SU-DHL-6 (cell line): Measurements from ENCODE around the gene C8A.

Experiments used
- H2AFZ ChIP-seq: fragments of 200-600 bp; sonication (generic); 2 replicates; pipeline ENCODE4 v1.6.1; 2014; ENCODE audit warnings: low read depth, mild to moderate bottlenecking, moderate library complexity, mixed read lengths, antibody characterized with exemption, low read length; ENCODE audit not compliant: severe bottlenecking
- H3F3A ChIP-seq: fragments of 200-600 bp; shearing (Covaris generic); 2 replicates; pipeline ENCODE4 v1.6.0; 2016; ENCODE audit warnings: antibody characterized with exemption, mild to moderate bottlenecking; ENCODE audit not compliant: insufficient read depth
- H3K27ac ChIP-seq: fragments of 200-600 bp; sonication (generic); 2 replicates; pipeline ENCODE4 v1.5.1; 2016; ENCODE audit warnings: low read depth, mild to moderate bottlenecking, low read length, moderate library complexity, mixed read lengths
- H3K27me3 ChIP-seq: fragments of 200-600 bp; sonication (generic), shearing (Covaris generic); 2 replicates; pipeline ENCODE4 v1.6.0; 2014; ENCODE audit warnings: mild to moderate bottlenecking, low read length
- H3K36me3 ChIP-seq: fragments of 200-600 bp; sonication (generic); 2 replicates; pipeline ENCODE4 v1.6.1; 2014; ENCODE audit warnings: mild to moderate bottlenecking, low read length, mixed read lengths
- H3K4me2 ChIP-seq: fragments of 300-600, 200-600 bp; shearing (Covaris generic), sonication (generic); 2 replicates; pipeline ENCODE4 v1.6.0; 2014; ENCODE audit warnings: low read length, low read depth, mild to moderate bottlenecking; ENCODE audit not compliant: poor library complexity, severe bottlenecking
- H3K4me3 ChIP-seq: fragments of 200-600 bp; sonication (generic); 2 replicates; pipeline ENCODE4 v1.5.1; 2014; ENCODE audit warnings: antibody characterized with exemption, low read length, mild to moderate bottlenecking, mixed read lengths; ENCODE audit not compliant: insufficient read depth, poor library complexity, severe bottlenecking
- H3K79me2 ChIP-seq: fragments of 200-600 bp; sonication (generic); 2 replicates; pipeline ENCODE4 v1.6.1; 2014; ENCODE audit warnings: mild to moderate bottlenecking, low read length, moderate library complexity; ENCODE audit not compliant: insufficient read depth
- H3K9ac ChIP-seq: fragments of 200-600 bp; sonication (generic); 2 replicates; pipeline ENCODE4 v1.7.0; 2014; ENCODE audit warnings: mild to moderate bottlenecking, low read length
- H3K9me2 ChIP-seq: fragments of 200-600 bp; sonication (generic); replicated peaks from 2 replicates; pipeline ENCODE4 v1.6.1; 2014; ENCODE audit warnings: low read length; ENCODE audit not compliant: insufficient read depth
- H3K9me3 ChIP-seq: fragments of 200-600 bp; sonication (generic); 2 replicates; pipeline ENCODE4 v1.6.1; 2014; ENCODE audit warnings: low read length, mixed read lengths; ENCODE audit not compliant: insufficient read depth
- H4K20me1 ChIP-seq: fragments of 200-600 bp; sonication (generic); 2 replicates; pipeline ENCODE4 v1.6.1; 2014; ENCODE audit warnings: low read depth, mild to moderate bottlenecking, antibody characterized with exemption, low read length, moderate library complexity, mixed read lengths
- CTCF ChIP-seq: fragments of 200-600 bp; sonication (generic); IDR thresholded peaks from one replicate; pipeline ENCODE4 v1.5.1; 2017; ENCODE audit warnings: antibody characterized with exemption, mild to moderate bottlenecking, low read length, moderate library complexity; ENCODE audit not compliant: insufficient read depth, poor library complexity, severe bottlenecking
- EZH2phosphoT487 ChIP-seq: fragments of 200-600 bp; sonication (generic), shearing (Covaris generic); conservative IDR thresholded peaks from 2 replicates; pipeline ENCODE4 v1.6.1; 2018; ENCODE audit warnings: mild to moderate bottlenecking, antibody characterized with exemption, low read length, moderate library complexity, mixed read lengths

C8A gene

GRCh38 chr1:56933161-56933560 lies 78.6 kb downstream of the C8A start:
- no peak overlapping the region for H3K9ac ChIP-seq
- H2AFZ ChIP-seq = no peak overlapping the region
- H3K27me3 ChIP-seq = no peaks in the 10 kb centered on the region
- no peaks in the 10 kb centered on the region for H3K79me2 ChIP-seq
- TF ChIP-seq CTCF = no peak
- no peak for TF ChIP-seq EZH2phosphoT487
- no peaks in the 10 kb centered on the region for H3K9me2 ChIP-seq
- H3K36me3 ChIP-seq = no peaks in the 10 kb centered on the region
- no peaks in the 10 kb centered on the region for H3K9me3 ChIP-seq
- H3K27ac ChIP-seq = no peak overlapping the region
- no peaks in the 10 kb centered on the region for H3F3A ChIP-seq
- H3K4me3 ChIP-seq = no peak overlapping the region
- no peak overlapping the region for H3K4me2 ChIP-seq
- no peaks in the 10 kb centered on the region for H4K20me1 ChIP-seq

- Histone ChIP-seq H4K20me1 (no peaks in the 10 kb centered on the region), H3K36me3 (no peaks in the 10 kb centered on the region), H3K9me3 (no peaks in the 10 kb centered on the region), H3K27ac (no peak overlapping the region), H3K4me2 (no peak overlapping the region), H2AFZ (no peak overlapping the region), H3K27me3 (no peaks in the 10 kb centered on the region), H3K9me2 (no peaks in the 10 kb centered on the region), H3K79me2 (no peaks in the 10 kb centered on the region), H3K9ac (no peak overlapping the region), H3F3A (no peaks in the 10 kb centered on the region), H3K4me3 (no peak overlapping the region)
- no peak for TF ChIP-seq EZH2phosphoT487
- no peak for TF ChIP-seq CTCF
These were observed 79.0 kb downstream of the C8A start for GRCh38 chr1:56933606-56934005.

GRCh38 chr1:56934430-56935060 lies 79.9 kb downstream of the C8A start:
- H3K4me2 ChIP-seq = no peak overlapping the region
- H2AFZ ChIP-seq = no peak overlapping the region
- TF ChIP-seq CTCF = no peak
- TF ChIP-seq EZH2phosphoT487 = no peak

More at GRCh38 chr1:56934430-56935060, 79.9 kb downstream of the C8A start:
- H3K36me3 ChIP-seq = no peaks in the 10 kb centered on the region
- H3K9ac ChIP-seq = no peak overlapping the region
- no peaks in the 10 kb centered on the region for H3K79me2 ChIP-seq
- H4K20me1 ChIP-seq = no peaks in the 10 kb centered on the region
- no peaks in the 10 kb centered on the region for H3K27me3 ChIP-seq
- no peaks in the 10 kb centered on the region for H3F3A ChIP-seq
- H3K4me3 ChIP-seq = no peak overlapping the region
- no peaks in the 10 kb centered on the region for H3K9me2 ChIP-seq
- H3K27ac ChIP-seq = no peak overlapping the region
- no peaks in the 10 kb centered on the region for H3K9me3 ChIP-seq
